ENCODE measurements around the gene THSD8. TPM values are rescaled to one million over a fixed set of nuclear protein-coding genes. Genes with fewer than 3 reads are reported as not detected.
"Not testable (repeated sequence)": the region's sequence is repeated elsewhere in the genome, so short reads cannot be mapped to it uniquely, and the experiment has no call there.

The THSD8 gene
- total and polyA plus RNA-seq, 4 donors = 5.9 to 8.7 (median 6.5) TPM; not detected in 1

DNA sequence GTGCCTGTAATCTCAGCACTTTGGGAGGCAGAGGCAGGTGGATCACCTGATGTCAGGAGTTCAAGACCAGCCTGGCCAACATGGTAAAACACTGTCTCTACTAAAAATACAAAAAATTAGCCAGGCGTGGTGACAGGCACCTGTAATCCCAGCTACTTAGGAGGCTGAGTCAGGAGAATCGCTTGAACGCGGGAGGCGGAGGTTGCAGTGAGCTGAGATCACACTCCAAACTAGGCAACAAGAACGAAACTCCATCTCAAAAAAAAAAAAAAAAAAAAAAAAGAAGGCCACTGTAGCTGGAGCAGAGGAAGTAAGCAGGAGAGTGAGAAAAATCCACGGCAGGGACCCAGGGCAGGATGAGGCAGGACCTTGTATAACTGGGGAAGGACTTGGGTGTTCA lies 44.7 kb downstream of the THSD8 start:
- not testable (repeated sequence) for H3K9me3 ChIP-seq (ENCODE audit: control insufficient read depth, insufficient read depth, low read length); H3K27me3 ChIP-seq (ENCODE audit: control insufficient read depth, insufficient read depth, low read length); H3K27ac ChIP-seq (ENCODE audit: low read depth, low read length); H3K4me3 ChIP-seq (ENCODE audit: low read depth, low read length); DNase-seq (ENCODE audit: low read depth in 4 of 6, low spot score in 6 of 6)
- Histone ChIP-seq H3K36me3 (ENCODE audit: control insufficient read depth, insufficient read depth, low read length) (peaks cover 53% of the 10 kb centered on the region), H3K4me1 (ENCODE audit: control insufficient read depth, insufficient read depth, low read length) (peaks cover 17% of the 10 kb centered on the region)
- WGBS (ENCODE audit: insufficient coverage) = no CpG with 5 or more reads among the region's 7 CpGs

DNA sequence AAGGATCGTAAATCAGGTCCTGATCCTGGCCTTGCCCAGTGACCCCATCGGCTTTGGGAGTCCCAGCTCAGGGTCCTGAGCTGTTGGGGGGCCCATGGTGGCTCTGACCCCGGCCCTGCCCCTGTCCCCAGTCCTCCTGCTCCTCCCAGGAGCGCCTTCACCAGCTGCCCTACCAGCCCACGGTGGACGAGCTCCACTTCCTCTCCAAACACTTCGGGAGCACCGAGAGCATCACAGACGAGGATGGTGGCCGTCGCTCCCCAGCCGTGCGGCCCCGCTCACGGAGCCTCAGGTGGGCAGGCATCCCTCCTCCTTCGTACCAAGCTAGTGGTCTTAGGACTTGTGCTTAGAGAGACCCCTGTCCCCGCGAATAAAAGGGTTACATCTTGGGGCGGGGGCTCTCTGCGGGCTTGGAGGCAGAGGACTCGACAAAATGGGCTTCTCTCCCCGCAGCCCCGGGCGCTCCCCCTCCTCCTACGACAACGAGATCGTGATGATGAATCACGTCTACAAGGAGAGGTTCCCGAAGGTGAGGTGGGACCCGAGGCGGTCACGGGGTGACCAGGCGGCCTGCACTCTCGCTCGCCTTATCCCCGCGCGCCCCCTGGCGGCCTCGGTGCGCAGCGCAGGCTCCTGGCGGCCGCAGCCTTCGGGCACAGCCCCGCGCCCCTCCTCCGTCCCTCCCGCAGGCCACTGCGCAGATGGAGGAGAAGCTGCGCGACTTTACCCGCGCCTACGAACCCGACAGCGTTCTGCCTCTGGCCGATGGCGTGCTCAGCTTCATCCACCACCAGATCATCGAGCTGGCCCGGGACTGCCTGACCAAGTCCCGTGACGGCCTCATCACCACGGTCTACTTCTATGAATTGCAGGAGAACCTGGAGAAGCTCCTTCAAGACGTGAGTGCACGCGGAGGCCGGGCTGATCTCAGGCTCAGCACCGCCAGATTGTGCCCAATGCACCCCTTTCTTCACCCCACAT lies 45.6 kb downstream of the THSD8 start:
- Histone ChIP-seq H3K27ac (ENCODE audit: low read depth, low read length) (no peak overlapping the region), H3K9me3 (ENCODE audit: control insufficient read depth, insufficient read depth, low read length) (no peaks in the 10 kb centered on the region), H3K4me3 (ENCODE audit: low read depth, low read length) (peak overlapping the region; percentile 16), H3K36me3 (ENCODE audit: control insufficient read depth, insufficient read depth, low read length) (peaks cover 53% of the 10 kb centered on the region), H3K27me3 (ENCODE audit: control insufficient read depth, insufficient read depth, low read length) (no peaks in the 10 kb centered on the region), H3K4me1 (ENCODE audit: control insufficient read depth, insufficient read depth, low read length) (peaks cover 13% of the 10 kb centered on the region)
- WGBS (ENCODE audit: insufficient coverage) = 18% methylated on average over 65 of the region's 69 CpGs
- DNase-seq (ENCODE audit: low read depth in 4 of 6, low spot score in 6 of 6) = peak in 2 of 6 donors; percentile 83 to 87

Small RNA genes lying within 50 kb of the gene (small RNA-seq; reads per million reads assigned to genes)
- gene MIR5684 (ENCODE audit: low replicate concordance) = not detected
- not detected for gene MIR6794 (ENCODE audit: low replicate concordance)

Other genes with a start within 250 kb of the THSD8 start
- gene ZNF490, start 191.3 kb upstream of the THSD8 start, total RNA-seq = 10 to 100 TPM; 10.7 to 12.9 TPM
- 1 to 10 TPM; 5.6 to 8.1 TPM for gene ZNF490, start 191.3 kb upstream of the THSD8 start, polyA plus RNA-seq (ENCODE audit: insufficient read length in 2 of 2)
- gene ZNF791, start 191.1 kb upstream of the THSD8 start, total RNA-seq = 10 to 100 TPM; 19.4 to 20.8 TPM
- 10 to 100 TPM; 17.4 to 17.5 TPM for gene ZNF791, start 191.1 kb upstream of the THSD8 start, polyA plus RNA-seq (ENCODE audit: insufficient read length in 2 of 2)
- 10 to 100 TPM; 18.9 to 30.6 TPM for gene MAN2B1, start 135.3 kb upstream of the THSD8 start, total RNA-seq
- 10 to 100 TPM; 31.5 to 38.7 TPM for gene MAN2B1, start 135.3 kb upstream of the THSD8 start, polyA plus RNA-seq (ENCODE audit: insufficient read length in 2 of 2)
- gene WDR83, start 135.3 kb upstream of the THSD8 start, total RNA-seq = 10 to 100 TPM in 1 of 2 donors, 1 to 10 TPM in 1; 9.3 to 14.9 TPM
- 10 to 100 TPM; 27.3 to 37.6 TPM for gene WDR83, start 135.3 kb upstream of the THSD8 start, polyA plus RNA-seq (ENCODE audit: insufficient read length in 2 of 2)
- gene DHPS, start 120.2 kb upstream of the THSD8 start, total RNA-seq = 10 to 100 TPM; 52.5 to 97.1 TPM
- 100 to 1,000 TPM; 118 to 138 TPM for gene DHPS, start 120.2 kb upstream of the THSD8 start, polyA plus RNA-seq (ENCODE audit: insufficient read length in 2 of 2)
- gene GNG14, start 114.1 kb upstream of the THSD8 start, total RNA-seq = not detected
- gene GNG14, start 114.1 kb upstream of the THSD8 start, polyA plus RNA-seq (ENCODE audit: insufficient read length in 2 of 2) = 1 to 10 TPM in 1 of 2 donors, not detected in 1; 1.6 TPM
- gene FBXW9, start 105.4 kb upstream of the THSD8 start, total RNA-seq = 10 to 100 TPM in 1 of 2 donors, 1 to 10 TPM in 1; 6.2 to 15.8 TPM
- 10 to 100 TPM; 21.1 to 21.7 TPM for gene FBXW9, start 105.4 kb upstream of the THSD8 start, polyA plus RNA-seq (ENCODE audit: insufficient read length in 2 of 2)
- 10 to 100 TPM; 40.9 to 66.8 TPM for gene TNPO2, start 78.1 kb upstream of the THSD8 start, total RNA-seq
- 100 to 1,000 TPM; 146 to 155 TPM for gene TNPO2, start 78.1 kb upstream of the THSD8 start, polyA plus RNA-seq (ENCODE audit: insufficient read length in 2 of 2)
- 100 to 1,000 TPM in 1 of 2 donors, 10 to 100 TPM in 1; 77.6 to 205 TPM for gene TRIR, start 67.4 kb upstream of the THSD8 start, total RNA-seq
- 100 to 1,000 TPM; 220 to 224 TPM for gene TRIR, start 67.4 kb upstream of the THSD8 start, polyA plus RNA-seq (ENCODE audit: insufficient read length in 2 of 2)
- gene GET3, start 64.6 kb upstream of the THSD8 start, total RNA-seq = 10 to 100 TPM; 50.9 to 84.4 TPM
- 100 to 1,000 TPM; 119 to 120 TPM for gene GET3, start 64.6 kb upstream of the THSD8 start, polyA plus RNA-seq (ENCODE audit: insufficient read length in 2 of 2)
- gene BEST2, start 50.3 kb upstream of the THSD8 start, total RNA-seq = not detected
- gene BEST2, start 50.3 kb upstream of the THSD8 start, polyA plus RNA-seq (ENCODE audit: insufficient read length in 2 of 2) = under 1 TPM in 1 of 2 donors, not detected in 1; 0.24 TPM
- 10 to 100 TPM; 16.4 to 25.2 TPM for gene HOOK2, start 26.5 kb upstream of the THSD8 start, total RNA-seq
- 10 to 100 TPM; 40.0 to 65.2 TPM for gene HOOK2, start 26.5 kb upstream of the THSD8 start, polyA plus RNA-seq (ENCODE audit: insufficient read length in 2 of 2)
- 100 to 1,000 TPM in 1 of 2 donors, 10 to 100 TPM in 1; 90.7 to 119 TPM for gene JUNB, start 10.6 kb upstream of the THSD8 start, total RNA-seq
- 10 to 100 TPM; 23.3 to 52.2 TPM for gene JUNB, start 10.6 kb upstream of the THSD8 start, polyA plus RNA-seq (ENCODE audit: insufficient read length in 2 of 2)
- 100 to 1,000 TPM; 280 to 444 TPM for gene PRDX2, start 269 bp upstream of the THSD8 start, total RNA-seq
- 100 to 1,000 TPM; 435 to 476 TPM for gene PRDX2, start 269 bp upstream of the THSD8 start, polyA plus RNA-seq (ENCODE audit: insufficient read length in 2 of 2)
- 10 to 100 TPM; 11.3 to 18.0 TPM for gene RNASEH2A, start 4.5 kb downstream of the THSD8 start, total RNA-seq
- 10 to 100 TPM; 28.0 to 32.0 TPM for gene RNASEH2A, start 4.5 kb downstream of the THSD8 start, polyA plus RNA-seq (ENCODE audit: insufficient read length in 2 of 2)
- gene RTBDN, start 32.5 kb downstream of the THSD8 start, total RNA-seq = 1 to 10 TPM; 1.1 to 1.8 TPM
- 1 to 10 TPM; 5.8 to 6.8 TPM for gene RTBDN, start 32.5 kb downstream of the THSD8 start, polyA plus RNA-seq (ENCODE audit: insufficient read length in 2 of 2)
- gene MAST1, start 36.4 kb downstream of the THSD8 start, total RNA-seq = 10 to 100 TPM; 12.2 to 39.1 TPM
- 100 to 1,000 TPM in 1 of 2 donors, 10 to 100 TPM in 1; 87.0 to 112 TPM for gene MAST1, start 36.4 kb downstream of the THSD8 start, polyA plus RNA-seq (ENCODE audit: insufficient read length in 2 of 2)
- 10 to 100 TPM; 11.7 to 19.7 TPM for gene DNASE2, start 79.4 kb downstream of the THSD8 start, total RNA-seq
- gene DNASE2, start 79.4 kb downstream of the THSD8 start, polyA plus RNA-seq (ENCODE audit: insufficient read length in 2 of 2) = 10 to 100 TPM; 23.6 TPM
- gene KLF1, start 85.1 kb downstream of the THSD8 start, total RNA-seq = 1 to 10 TPM; 2.1 to 3.2 TPM
- under 1 TPM; 0.42 to 0.57 TPM for gene KLF1, start 85.1 kb downstream of the THSD8 start, polyA plus RNA-seq (ENCODE audit: insufficient read length in 2 of 2)
- 10 to 100 TPM; 22.9 to 30.1 TPM for gene GCDH, start 89.1 kb downstream of the THSD8 start, total RNA-seq
- gene GCDH, start 89.1 kb downstream of the THSD8 start, polyA plus RNA-seq (ENCODE audit: insufficient read length in 2 of 2) = 10 to 100 TPM; 36.1 to 45.1 TPM
- gene SYCE2, start 117.2 kb downstream of the THSD8 start, total RNA-seq = under 1 TPM in 1 of 2 donors, not detected in 1; 0.88 TPM
- 1 to 10 TPM; 5.3 to 6.0 TPM for gene SYCE2, start 117.2 kb downstream of the THSD8 start, polyA plus RNA-seq (ENCODE audit: insufficient read length in 2 of 2)
- gene FARSA, start 131.6 kb downstream of the THSD8 start, total RNA-seq = 10 to 100 TPM; 41.3 to 54.1 TPM
- gene FARSA, start 131.6 kb downstream of the THSD8 start, polyA plus RNA-seq (ENCODE audit: insufficient read length in 2 of 2) = 10 to 100 TPM; 74.0 to 80.6 TPM
- 100 to 1,000 TPM; 452 to 872 TPM for gene CALR, start 136.5 kb downstream of the THSD8 start, total RNA-seq
- gene CALR, start 136.5 kb downstream of the THSD8 start, polyA plus RNA-seq (ENCODE audit: insufficient read length in 2 of 2) = 100 to 1,000 TPM; 521 to 592 TPM
- gene RAD23A, start 143.8 kb downstream of the THSD8 start, total RNA-seq = 10 to 100 TPM; 37.6 to 85.9 TPM
- gene RAD23A, start 143.8 kb downstream of the THSD8 start, polyA plus RNA-seq (ENCODE audit: insufficient read length in 2 of 2) = 100 to 1,000 TPM; 101 to 109 TPM
- 10 to 100 TPM in 1 of 2 donors, 1 to 10 TPM in 1; 9.7 to 24.2 TPM for gene GADD45GIP1, start 155.2 kb downstream of the THSD8 start, total RNA-seq
- 10 to 100 TPM; 50.3 to 55.6 TPM for gene GADD45GIP1, start 155.2 kb downstream of the THSD8 start, polyA plus RNA-seq (ENCODE audit: insufficient read length in 2 of 2)
- under 1 TPM in 1 of 2 donors, not detected in 1; 0.28 TPM for gene DAND5, start 167.5 kb downstream of the THSD8 start, total RNA-seq
- under 1 TPM; 0.44 to 0.49 TPM for gene DAND5, start 167.5 kb downstream of the THSD8 start, polyA plus RNA-seq (ENCODE audit: insufficient read length in 2 of 2)
- 10 to 100 TPM; 53.3 to 61.8 TPM for gene NFIX, start 193.4 kb downstream of the THSD8 start, total RNA-seq
- 100 to 1,000 TPM; 175 to 198 TPM for gene NFIX, start 193.4 kb downstream of the THSD8 start, polyA plus RNA-seq (ENCODE audit: insufficient read length in 2 of 2)

Data from spinal cord (tissue), 10 donors.